ENCODE results near the gene TEKT3. TPM values are rescaled to one million over a fixed set of nuclear protein-coding genes. Genes with fewer than 3 reads are reported as not detected.

The TEKT3 gene
- total and polyA plus RNA-seq, 9 of the 15 experiments (the other 6 are each of a cell fraction or from before 2014, with no cell fraction given): not detected

- TF ChIP-seq E2F3 (CRISPR knock-in tag; IDR thresholded peaks at IDR 0.05) (0 out of 2 replicates have a peak, but pooled peaks have one; percentile 65), HDGF (IDR thresholded peaks at IDR 0.05) (no peak), SLC30A9 (CRISPR knock-in tag; IDR thresholded peaks at IDR 0.05) (no peak), ETV6 (IDR thresholded peaks at IDR 0.05; ENCODE audit: borderline replicate concordance in 1 of 2, low read depth in 2 of 2, low read length in 1 of 2) (no peak), ETV6 (CRISPR knock-in tag; IDR thresholded peaks at IDR 0.05; ENCODE audit: borderline replicate concordance) (no peak), KLF6 (CRISPR knock-in tag; IDR thresholded peaks at IDR 0.05; ENCODE audit: borderline replicate concordance) (no peak), STAG1 (CRISPR knock-in tag; IDR thresholded peaks at IDR 0.05; ENCODE audit: borderline replicate concordance) (peak; percentile 11; the same call in 1 of the 2 replicates), GTF2E2 (tag; IDR thresholded peaks at IDR 0.05) (no peak), POLR3G (IDR thresholded peaks at IDR 0.05; ENCODE audit: extremely low read depth, insufficient read length, insufficient replicate concordance) (no peak), DNMT1 (IDR thresholded peaks at IDR 0.05) (no peak), AFF4 (CRISPR knock-in tag; IDR thresholded peaks at IDR 0.05) (no peak), CBX3 (IDR thresholded peaks at IDR 0.05; ENCODE audit: borderline replicate concordance in 1 of 2, low read length in 2 of 2) (no peak), DIDO1 (tag; IDR thresholded peaks at IDR 0.05; ENCODE audit: low read depth) (no peak), NFIX (CRISPR knock-in tag; IDR thresholded peaks at IDR 0.05; ENCODE audit: low read depth) (0 out of 2 replicates have a peak, but pooled peaks have one; percentile 16), ZNF140 (CRISPR knock-in tag; IDR thresholded peaks at IDR 0.05) (no peak), E2F6 (IDR thresholded peaks at IDR 0.05; ENCODE audit: borderline replicate concordance in 1 of 2, extremely low read depth in 1 of 2, insufficient read depth in 1 of 2, insufficient read length in 1 of 2, low read depth in 1 of 2, low read length in 1 of 2, poor library complexity in 1 of 2, severe bottlenecking in 1 of 2) (peak; percentile 72 to 73), PTBP1 (IDR thresholded peaks at IDR 0.05; ENCODE audit: low read depth, low read length) (no peak), ZSCAN29 (IDR thresholded peaks at IDR 0.05) (no peak), PHF8 (IDR thresholded peaks at IDR 0.05; ENCODE audit: borderline replicate concordance, low read length) (peak; percentile 67; the same call in 1 of the 2 replicates), ILK (tag; IDR thresholded peaks at IDR 0.05; ENCODE audit: borderline replicate concordance, low read depth) (no peak)
- TF ChIP-seq, protein P1, sequence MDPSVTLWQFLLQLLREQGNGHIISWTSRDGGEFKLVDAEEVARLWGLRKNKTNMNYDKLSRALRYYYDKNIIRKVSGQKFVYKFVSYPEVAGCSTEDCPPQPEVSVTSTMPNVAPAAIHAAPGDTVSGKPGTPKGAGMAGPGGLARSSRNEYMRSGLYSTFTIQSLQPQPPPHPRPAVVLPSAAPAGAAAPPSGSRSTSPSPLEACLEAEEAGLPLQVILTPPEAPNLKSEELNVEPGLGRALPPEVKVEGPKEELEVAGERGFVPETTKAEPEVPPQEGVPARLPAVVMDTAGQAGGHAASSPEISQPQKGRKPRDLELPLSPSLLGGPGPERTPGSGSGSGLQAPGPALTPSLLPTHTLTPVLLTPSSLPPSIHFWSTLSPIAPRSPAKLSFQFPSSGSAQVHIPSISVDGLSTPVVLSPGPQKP (CRISPR knock-in tag; IDR thresholded peaks at IDR 0.05): no peak
These were observed 80.8 kb downstream of the TEKT3 start (continued) for GRCh38 chr17:15260376-15261257.

All from K562 (cell line).